Right cardiac atrium (tissue), 5 donors: ENCODE data around the gene B4GALT5. TPM values are rescaled to one million over a fixed set of nuclear protein-coding genes. Genes with fewer than 3 reads are reported as not detected.

ENCODE experiments used
- ATAC-seq, 2 donors: fragments of 200-7000 bp; cut with Tn5 transposase; one replicate each; pipeline versions ENCODE4 v1.8.0 to v1.9.1; 2020; ENCODE audit warnings: moderate library complexity in 2 of 2, mild to moderate bottlenecking in 1 of 2
- DNase-seq, 3 donors: peaks; one replicate each; pipeline ENCODE4 v3.0.0-alpha.2; 2020
- H3K27ac ChIP-seq: one replicate; pipeline ENCODE4 v1.5.1; 2013; ENCODE audit warnings: mild to moderate bottlenecking, low read length, control low read depth, moderate library complexity
- H3K27me3 ChIP-seq: one replicate; pipeline ENCODE4 v1.6.1; 2013; ENCODE audit not compliant: control insufficient read depth, insufficient read depth
- H3K4me1 ChIP-seq: one replicate; pipeline ENCODE4 v1.6.1; 2013; ENCODE audit warnings: low read length; ENCODE audit not compliant: control insufficient read depth, insufficient read depth
- H3K4me3 ChIP-seq: one replicate; pipeline ENCODE4 v1.5.1; 2013; ENCODE audit warnings: low read length, control low read depth
- H3K9me3 ChIP-seq: one replicate; pipeline ENCODE4 v1.6.1; 2013; ENCODE audit warnings: low read length; ENCODE audit not compliant: control insufficient read depth
- WGBS: extraction: QIAGEN DNeasy Blood & Tissue Kit; methylation state at CpG from one replicate; pipeline ENCODE4 v1.1.7; 2013; 5-methylcytosine and 5-hydroxymethylcytosine counted together
- intact Hi-C, 4 donors: fragments of 100-400 bp; cut with DNase I; formaldehyde crosslinking; loops; one replicate each; pipeline versions ENCODE4 v1.11.0 to v1.14.0; 2022 to 2023
- polyA plus RNA-seq: library from polyadenylated mRNA; stranded (reverse); fragments of 200-250 nt; gene quantifications from one replicate; pipeline ENCODE4 v1.2.3, GENCODE V29; 2013
- total RNA-seq, 4 donors: library from RNA; stranded (reverse); fragmentation: NEBNext Ultra II Directional; extraction: Animal tissue kit (Norgen Biotek cat#: 25700); gene quantifications; one replicate each; pipeline ENCODE4 v1.2.1, GENCODE V29; 2021
- donor health status: healthy with polysubstance abuse.
- donor health status: DM: no; HTN: yes; CAD: no.
- donor health status: DM: no; HTN: no; CAD: no.
- donor health status: DM: no; HTN: yes; CAD: no; lungs with severe emphysema.
- donor health status: DM: yes; HTN: yes; CAD: no.

Gene B4GALT5
- total and polyA plus RNA-seq, 5 donors = 13.8 to 33.6 (median 23.2) TPM

- Histone ChIP-seq H3K27ac (no peak overlapping the region), H3K4me1 (peaks cover 13% of the 10 kb centered on the region), H3K27me3 (no peaks in the 10 kb centered on the region), H3K9me3 (no peaks in the 10 kb centered on the region), H3K4me3 (no peak overlapping the region)
- WGBS = 98% methylated on average over 4 of the region's 4 CpGs
- DNase-seq (no peak), ATAC-seq (no peak)
- intact Hi-C loops = loop anchor here in 1 of 4 donors (5.0 kb wide), 1 partner anchor 36 kb away; no protein-coding TSS in a partner anchor
Measured at GRCh38 chr20:49597825-49598395, 115.8 kb downstream of the B4GALT5 start.

DNA sequence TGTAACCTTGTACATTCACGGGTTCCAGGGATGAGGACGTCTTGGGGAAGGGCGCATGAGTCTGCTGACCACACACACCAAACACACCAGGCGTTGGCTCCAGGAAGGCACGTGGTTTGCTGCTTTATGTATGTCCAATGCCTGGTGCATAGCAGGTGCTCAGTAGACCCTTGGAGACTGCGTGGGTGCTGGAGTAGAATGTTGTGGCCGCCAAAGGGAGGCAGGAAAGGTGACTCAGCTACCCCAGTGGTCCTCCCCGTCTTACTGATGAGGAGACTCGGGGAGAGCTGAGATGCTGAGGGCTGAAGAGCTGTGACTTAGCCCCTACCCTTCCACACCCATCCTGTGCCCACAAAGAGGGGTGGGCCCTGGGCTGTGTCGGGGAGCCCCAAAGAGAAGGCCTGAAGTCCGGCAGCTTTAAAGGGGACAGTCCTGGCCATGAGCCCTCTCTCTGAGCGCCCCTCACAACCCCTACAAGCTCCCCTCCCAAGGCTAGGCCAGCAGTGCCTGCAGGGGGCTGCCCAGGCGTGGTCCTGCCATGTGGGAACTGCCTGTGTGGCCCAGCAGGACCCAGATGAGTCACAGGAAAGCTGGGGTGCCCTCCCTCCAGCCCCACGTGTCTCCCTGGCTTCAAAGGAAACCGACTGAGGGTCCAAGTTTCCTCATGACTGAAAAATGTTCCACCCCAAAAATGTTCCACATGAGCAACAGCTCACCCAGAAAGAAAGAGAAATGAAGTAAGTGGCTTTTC, 117.7 kb downstream of the B4GALT5 start:
- ATAC-seq = peak; percentile 15 to 56
- H3K27ac ChIP-seq = peak overlapping the region; percentile 2
- peaks cover 13% of the 10 kb centered on the region for H3K4me1 ChIP-seq
- H3K4me3 ChIP-seq = no peak overlapping the region
- no peaks in the 10 kb centered on the region for H3K27me3 ChIP-seq
- DNase-seq = peak in 2 of 3 donors; percentile 70 to 75
- intact Hi-C loops = loop anchor here in 1 of 4 donors (5.0 kb wide), 1 partner anchor 34 kb away; no protein-coding TSS in a partner anchor
- H3K9me3 ChIP-seq = no peaks in the 10 kb centered on the region
- WGBS = 68% methylated on average over 15 of the region's 15 CpGs

DNA sequence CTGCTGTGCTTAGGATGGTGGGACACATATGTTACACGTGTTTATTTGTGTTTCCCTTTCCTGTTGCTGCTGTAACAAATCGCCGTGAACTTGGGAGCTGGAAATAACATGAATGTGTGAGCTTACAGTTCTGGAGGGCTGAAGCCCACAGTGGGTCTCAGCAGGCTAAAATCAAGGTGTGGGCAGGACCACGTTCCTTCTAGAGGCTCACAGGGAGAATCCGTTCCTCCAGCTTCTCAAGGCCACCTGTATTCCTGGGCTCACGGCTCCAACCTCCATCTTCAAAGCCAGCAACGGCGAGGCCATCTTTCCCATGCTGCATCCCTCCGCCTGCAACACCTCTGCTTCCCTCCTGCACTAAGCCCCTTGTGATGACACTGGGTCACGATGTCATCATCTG, 118.3 kb downstream of the B4GALT5 start:
- DNase-seq (no peak), ATAC-seq (no peak)
- intact Hi-C loops = loop anchor here in 1 of 4 donors (5.0 kb wide), 1 partner anchor 33 kb away; no protein-coding TSS in a partner anchor
- H3K4me1 ChIP-seq = peaks cover 13% of the 10 kb centered on the region
- WGBS = 88% methylated on average over 10 of the region's 10 CpGs
- H3K4me3 ChIP-seq = no peak overlapping the region
- no peak overlapping the region for H3K27ac ChIP-seq
- H3K27me3 ChIP-seq = no peaks in the 10 kb centered on the region
- H3K9me3 ChIP-seq = no peaks in the 10 kb centered on the region

DNA sequence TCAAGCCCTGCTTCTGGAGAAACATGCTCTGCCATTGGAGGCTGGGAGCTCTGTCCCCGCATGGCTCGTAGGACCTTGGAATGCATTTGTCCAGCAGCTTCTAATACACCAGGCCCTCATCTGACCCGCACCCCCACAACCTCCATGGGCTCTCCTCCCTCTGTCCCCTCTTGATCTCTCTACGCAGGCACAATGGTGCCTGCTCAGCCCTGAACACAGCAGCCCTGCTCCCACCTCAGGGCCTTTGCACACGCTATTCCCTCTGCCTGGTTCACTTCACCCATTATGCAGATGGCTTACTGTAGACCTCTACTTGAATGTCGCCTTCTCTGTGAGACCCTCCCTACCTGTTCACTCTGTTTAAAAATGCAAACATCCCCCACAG, 118.8 kb downstream of the B4GALT5 start:
- H3K9me3 ChIP-seq = no peaks in the 10 kb centered on the region
- H3K27ac ChIP-seq = peak overlapping the region; percentile 38
- H3K4me3 ChIP-seq = no peak overlapping the region
- 94% methylated on average over 6 of the region's 6 CpGs for WGBS
- intact Hi-C loops = loop anchor here in 1 of 4 donors (5.0 kb wide), 1 partner anchor 33 kb away; no protein-coding TSS in a partner anchor
- no peaks in the 10 kb centered on the region for H3K27me3 ChIP-seq
- H3K4me1 ChIP-seq = peaks cover 13% of the 10 kb centered on the region
- DNase-seq = no peak
- no peak for ATAC-seq

GRCh38 chr20:49594143-49594930, 119.3 kb downstream of the B4GALT5 start:
- intact Hi-C loops = no loop called here
- peak overlapping the region; percentile 39 for H3K27ac ChIP-seq
- 41% methylated on average over 12 of the region's 12 CpGs for WGBS
- ATAC-seq = peak; percentile 70 to 86
- peaks cover 13% of the 10 kb centered on the region for H3K4me1 ChIP-seq
- H3K27me3 ChIP-seq = no peaks in the 10 kb centered on the region
- DNase-seq = peak; percentile 84 to 91 (median 87)
- no peaks in the 10 kb centered on the region for H3K9me3 ChIP-seq
- no peak overlapping the region for H3K4me3 ChIP-seq

- Histone ChIP-seq H3K4me1 (peaks cover 13% of the 10 kb centered on the region), H3K9me3 (no peaks in the 10 kb centered on the region), H3K4me3 (no peak overlapping the region), H3K27ac (peak overlapping the region; percentile 9), H3K27me3 (no peaks in the 10 kb centered on the region)
- WGBS = 67% methylated on average over 15 of the region's 15 CpGs
- ATAC-seq (no peak), DNase-seq (no peak)
- intact Hi-C loops = no loop called here
Measured at GRCh38 chr20:49593466-49594142, 120.1 kb downstream of the B4GALT5 start.

DNA sequence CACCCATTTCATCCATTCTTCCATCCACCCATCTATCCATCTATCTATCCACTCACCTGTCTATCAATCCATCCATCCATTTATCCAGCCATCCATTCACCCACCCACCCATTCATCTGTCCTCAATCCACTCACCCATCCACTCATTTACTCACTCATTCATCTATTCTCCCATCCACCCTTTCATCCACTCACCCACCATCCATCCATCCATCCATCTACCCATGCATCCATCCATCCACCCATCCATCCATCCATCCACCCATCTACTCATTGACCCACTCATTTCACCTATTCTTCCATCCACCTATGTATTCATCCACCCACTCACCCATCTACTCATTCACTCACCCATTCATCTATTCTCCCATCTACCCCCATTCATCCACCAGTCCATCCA, 121.6 kb downstream of the B4GALT5 start:
- Histone ChIP-seq H3K9me3 (no peaks in the 10 kb centered on the region), H3K27ac (no peak overlapping the region), H3K4me1 (peaks cover 13% of the 10 kb centered on the region), H3K4me3 (no peak overlapping the region), H3K27me3 (no peaks in the 10 kb centered on the region)
- DNase-seq = no peak
- no peak for ATAC-seq
- intact Hi-C loops = no loop called here

- Histone ChIP-seq H3K4me1 (peaks cover 13% of the 10 kb centered on the region), H3K4me3 (no peak overlapping the region), H3K27me3 (no peaks in the 10 kb centered on the region), H3K9me3 (no peaks in the 10 kb centered on the region), H3K27ac (peak overlapping the region; percentile 82)
- ATAC-seq (peak; percentile 76 to 82), DNase-seq (peak in 2 of 3 donors; percentile 65 to 69)
- intact Hi-C loops = no loop called here
- WGBS = 42% methylated on average over 4 of the region's 4 CpGs
Measured at GRCh38 chr20:49591217-49591865, 122.3 kb downstream of the B4GALT5 start.

- intact Hi-C loops = no loop called here
- Histone ChIP-seq H3K27me3 (no peaks in the 10 kb centered on the region), H3K27ac (no peak overlapping the region), H3K4me1 (peaks cover 6% of the 10 kb centered on the region), H3K4me3 (no peak overlapping the region), H3K9me3 (no peaks in the 10 kb centered on the region)
- ATAC-seq (no peak), DNase-seq (no peak)
- 78% methylated on average over 8 of the region's 8 CpGs for WGBS
Measured at GRCh38 chr20:49590163-49591017, 123.3 kb downstream of the B4GALT5 start.
